Activated CD4-positive, alpha-beta T cell treated with anti-CD3 and anti-CD28 coated beads for 1 hour (primary cell): ENCODE data around the gene RTL9.
"Not testable (repeated sequence)": the region's sequence is repeated elsewhere in the genome, so short reads cannot be mapped to it uniquely, and the experiment has no call there.

Experiments
- DNase-seq: peaks from one replicate; pipeline ENCODE4 v3.0.0-alpha.2; 2020

Gene RTL9

DNA sequence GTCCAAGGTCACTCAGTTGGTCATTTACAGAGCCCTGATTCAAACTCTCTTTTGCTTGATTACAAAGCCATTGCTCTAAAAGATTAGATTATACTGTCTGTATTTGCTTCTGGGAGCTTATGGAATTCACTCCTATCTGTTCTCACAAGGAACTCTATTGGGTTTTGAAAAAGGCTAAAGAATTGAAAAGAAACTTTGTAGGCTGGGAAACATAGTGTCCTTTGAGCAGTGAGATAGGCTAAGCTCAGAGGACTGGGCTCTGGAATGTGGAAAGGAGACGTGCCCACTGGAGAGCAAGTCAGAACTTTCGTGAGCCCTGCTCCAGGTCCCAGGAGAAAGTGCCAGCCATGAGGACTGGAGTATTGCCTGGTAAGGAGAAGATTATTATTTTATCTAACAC lies at the start of gene RTL9:
Gene RTL9, plus strand, starts transcription at position 301 of the 400 bp plus-strand sequence. CDS start 91,770 bp downstream, outside the sequence.
- DNase-seq, result no peak

DNA sequence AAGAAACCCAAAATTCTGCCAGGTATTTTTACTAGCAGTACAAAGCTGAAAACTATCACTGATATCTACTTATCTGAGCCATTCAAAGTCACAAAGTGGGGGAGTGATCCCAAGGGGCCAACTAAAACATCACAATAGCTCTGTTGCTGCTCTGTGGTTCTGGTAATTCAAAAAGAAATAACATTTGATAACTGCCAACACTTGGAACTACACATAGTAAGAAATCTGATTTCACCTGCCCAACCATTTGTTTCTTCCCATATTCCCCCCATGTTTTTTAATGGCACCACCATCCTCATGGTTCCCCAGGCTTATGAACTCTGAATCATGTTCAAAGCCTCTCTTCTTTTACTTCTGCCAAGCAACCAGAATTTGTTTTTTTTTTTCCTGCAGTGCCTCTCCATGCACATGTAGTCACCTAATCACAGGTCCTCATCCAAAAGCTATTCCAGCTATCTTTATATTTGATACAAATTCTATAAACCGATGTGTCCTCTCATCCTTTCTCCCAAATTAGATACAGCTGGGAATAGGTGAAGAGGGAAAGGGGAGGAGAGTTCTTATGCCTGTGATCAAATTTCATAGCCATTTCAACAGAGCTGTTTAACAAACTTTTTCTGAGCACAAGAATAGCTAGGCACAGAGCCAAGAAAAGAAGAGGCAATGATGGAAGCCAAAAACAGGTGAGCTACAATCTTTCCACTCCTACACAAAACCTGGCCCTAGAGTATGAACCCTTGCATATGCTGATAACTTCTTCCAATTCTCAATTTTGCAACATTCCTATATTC lies 48.5 kb upstream of the RTL9 start:
- no peak for DNase-seq

DNA sequence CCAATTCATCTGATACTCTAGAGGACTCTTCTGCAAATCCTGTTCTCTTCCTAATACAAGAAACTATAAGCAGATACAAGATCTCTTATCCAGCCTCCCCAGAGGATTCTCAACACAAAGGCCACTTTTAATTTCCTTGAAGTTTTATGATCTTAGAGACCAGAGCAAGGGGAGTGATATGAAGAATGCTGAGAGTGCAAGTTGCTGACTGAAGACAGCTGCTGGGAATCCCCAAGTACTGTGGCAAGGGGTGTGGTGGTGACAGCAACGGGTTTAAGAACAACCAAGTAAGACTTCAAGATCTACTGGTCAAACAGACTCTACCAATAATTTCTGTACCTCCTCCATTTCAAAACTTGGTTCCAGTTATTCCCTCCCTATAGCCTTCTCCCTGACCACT lies 47.8 kb upstream of the RTL9 start:
- peak; percentile 7 for DNase-seq

DNA sequence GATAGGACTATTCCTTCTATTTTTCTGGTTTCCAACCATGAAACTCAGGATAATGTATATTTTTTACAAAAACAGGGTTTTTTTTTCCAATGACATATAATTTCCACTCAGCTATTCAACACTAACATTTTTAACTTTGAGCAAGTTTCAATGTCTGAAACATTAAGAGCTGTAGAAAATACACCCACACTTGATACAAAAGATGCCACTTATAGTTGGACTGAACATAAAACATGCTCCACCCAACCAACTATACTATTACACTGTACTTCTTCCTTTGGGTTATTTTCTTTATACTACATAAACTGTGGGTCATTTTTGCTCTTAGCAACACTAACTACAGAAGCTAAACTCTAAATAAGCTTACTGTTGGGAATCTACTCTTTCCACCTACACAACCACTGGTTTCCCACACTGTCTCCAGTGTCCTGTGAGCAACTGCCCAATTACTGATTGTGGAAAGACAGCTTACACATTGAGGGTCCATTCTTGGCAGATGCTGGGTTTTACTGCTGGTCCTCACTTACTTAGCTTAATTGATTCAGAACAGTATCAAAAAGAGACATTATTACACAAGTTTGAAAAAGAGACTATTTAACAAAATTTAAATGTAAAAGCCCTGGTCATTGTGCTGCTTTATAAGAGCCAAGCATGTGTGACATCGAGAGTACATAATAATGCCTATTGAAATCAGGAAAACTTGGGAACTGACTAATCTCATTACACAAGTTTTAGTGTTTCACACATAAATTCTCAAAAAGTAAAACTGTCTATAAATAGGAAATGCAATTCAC lies 47.0 kb upstream of the RTL9 start:
- no peak for DNase-seq

DNA sequence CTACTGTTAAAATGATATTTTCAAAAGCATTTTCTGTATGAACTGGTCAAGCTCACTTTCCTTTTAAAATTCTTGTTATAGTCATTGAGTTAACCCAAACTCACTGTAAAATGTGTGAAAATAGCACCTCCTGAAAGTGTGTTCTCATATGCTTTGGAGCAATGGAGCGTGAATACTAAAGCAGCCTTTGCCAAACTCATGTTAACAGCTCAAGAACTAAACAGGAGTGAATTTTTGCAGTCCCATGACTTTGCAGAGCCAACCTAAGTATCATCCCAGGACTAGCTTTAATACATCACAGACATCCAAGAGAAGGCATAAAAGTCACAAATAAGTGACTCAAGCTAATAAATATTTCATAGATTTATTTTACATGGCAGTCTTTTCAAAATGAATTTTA lies 43.1 kb upstream of the RTL9 start:
- no peak for DNase-seq

DNA sequence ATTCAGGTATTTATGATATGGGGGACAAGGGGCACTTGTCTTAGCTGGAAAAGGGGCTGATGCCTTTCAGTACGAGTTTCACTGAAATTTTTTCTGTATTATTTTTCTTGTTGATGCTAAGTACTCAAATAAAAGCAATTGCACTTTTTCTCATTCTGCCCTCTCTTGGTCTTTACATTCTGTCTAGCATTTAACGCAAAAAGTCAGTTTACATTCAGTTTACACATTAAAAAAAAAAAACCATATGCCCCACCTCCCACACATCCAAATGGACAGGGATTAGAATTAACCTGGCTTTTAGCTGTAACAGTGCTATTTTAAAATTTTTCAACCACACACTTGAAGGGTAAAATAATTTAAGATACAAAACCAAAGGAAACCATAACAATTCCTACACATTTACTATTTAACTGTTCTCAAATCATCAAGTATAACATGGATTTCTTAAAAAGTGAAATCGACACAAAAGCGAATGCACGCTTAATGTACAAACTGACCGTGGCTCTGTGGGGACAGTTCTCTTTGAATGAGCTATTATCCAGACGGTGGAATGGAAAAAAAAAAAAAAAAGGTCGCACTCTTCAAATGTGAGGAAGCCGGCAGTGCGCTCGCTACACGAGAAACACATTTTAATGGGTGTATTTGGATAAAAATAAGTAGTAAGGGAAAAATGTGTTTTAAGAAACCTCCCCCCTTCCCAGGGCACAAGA lies 42.1 kb upstream of the RTL9 start:
- DNase-seq, result no peak

DNA sequence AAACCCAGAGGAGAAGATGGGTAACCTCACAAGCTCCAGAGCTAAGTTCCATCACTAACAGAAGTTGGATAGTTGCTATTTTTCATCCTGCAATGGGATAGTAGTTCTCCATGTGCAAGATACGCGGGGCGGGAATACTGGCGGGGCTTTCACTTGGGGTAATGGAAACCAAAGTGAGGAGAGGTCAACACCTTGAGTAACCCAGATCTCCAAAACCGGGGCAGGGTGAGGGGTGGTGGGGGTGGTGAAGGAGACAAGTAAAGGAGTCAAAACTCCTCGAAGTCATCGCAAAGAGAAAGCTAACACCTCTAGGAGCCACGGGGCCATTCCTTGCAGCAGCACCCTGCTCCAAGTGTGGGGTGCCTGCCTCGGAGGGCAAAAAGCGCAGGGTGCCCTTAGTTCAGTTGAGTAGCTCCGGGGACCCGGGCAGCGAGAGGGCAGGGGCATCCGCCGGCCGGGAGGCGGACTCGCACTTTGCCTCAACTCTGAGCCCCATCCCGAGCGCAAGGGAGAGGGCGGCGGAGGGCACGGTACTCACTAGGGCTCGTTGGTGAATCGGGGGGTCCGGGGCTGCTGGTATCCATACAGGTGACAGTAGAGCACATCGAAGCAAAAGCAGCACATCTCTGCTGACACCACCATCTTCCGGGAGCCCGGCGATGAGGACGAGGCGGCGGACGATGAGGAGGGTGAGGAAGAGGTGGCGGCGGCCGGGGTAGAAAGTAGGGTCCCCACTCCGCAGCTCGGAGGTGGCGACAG lies 41.4 kb upstream of the RTL9 start:
- DNase-seq, result peak; percentile 8

DNA sequence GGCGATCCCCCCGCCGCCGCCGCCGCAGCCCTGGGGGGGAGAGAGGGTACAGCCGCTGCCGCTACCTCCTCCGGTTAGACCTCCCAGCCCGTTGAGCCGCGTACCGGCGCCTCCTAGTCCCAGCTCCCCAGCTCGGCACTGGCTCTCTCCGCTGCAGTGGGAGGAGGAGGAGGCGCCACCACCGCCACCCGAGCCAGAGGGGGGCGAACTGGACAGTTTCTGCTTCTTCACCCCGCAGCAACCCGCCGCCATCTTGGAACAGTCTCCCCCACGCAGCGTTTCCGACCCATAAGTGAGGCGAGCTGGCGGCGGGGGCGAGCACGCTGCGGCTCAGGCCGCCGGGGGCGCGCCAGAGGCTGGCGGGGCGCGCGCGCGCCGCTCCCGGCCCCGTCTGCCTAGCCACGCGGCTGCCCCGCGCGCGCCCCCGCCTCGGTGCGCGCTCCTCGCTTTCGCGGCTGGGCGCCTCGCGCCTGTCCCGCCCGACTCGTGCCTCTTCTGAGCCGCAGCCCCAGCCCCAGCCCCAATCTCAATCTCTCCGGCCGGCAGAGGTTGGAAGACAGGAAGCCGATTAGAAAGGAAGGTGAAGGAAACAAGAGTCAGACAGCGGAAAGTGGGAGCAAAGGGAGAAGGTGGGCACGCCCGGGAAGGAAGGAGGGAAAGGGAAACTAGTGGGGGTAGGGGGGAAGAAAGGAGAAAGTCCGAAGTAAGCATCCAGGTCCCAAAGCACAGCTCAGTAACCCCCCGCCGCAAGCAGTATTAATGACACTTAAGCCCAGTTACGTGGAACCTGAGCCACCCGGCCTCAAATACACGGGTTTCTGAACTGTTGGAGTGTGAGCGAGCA lies 40.6 kb upstream of the RTL9 start, which contains the start of gene AMMECR1:
Gene AMMECR1, minus strand, starts transcription at position 266 of the 844 bp plus-strand sequence. Its CDS starts 14 bp downstream, at position 252.
- DNase-seq, result peak; percentile 66

DNA sequence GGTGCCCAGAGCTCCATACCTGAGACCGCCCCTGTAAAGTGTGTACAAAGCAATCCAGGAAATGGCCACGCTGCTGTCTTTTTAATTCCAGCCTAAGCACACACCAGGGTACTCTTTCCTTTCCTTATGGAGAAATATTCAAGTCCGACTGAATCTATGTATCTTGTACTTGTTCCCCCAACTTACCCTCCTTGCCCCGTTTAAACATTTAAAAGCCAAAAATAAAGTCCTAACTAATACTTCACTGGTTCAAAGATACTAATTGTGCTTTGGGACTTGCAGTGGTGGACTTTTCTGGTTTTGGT lies 40.0 kb upstream of the RTL9 start:
- DNase-seq, result no peak

DNA sequence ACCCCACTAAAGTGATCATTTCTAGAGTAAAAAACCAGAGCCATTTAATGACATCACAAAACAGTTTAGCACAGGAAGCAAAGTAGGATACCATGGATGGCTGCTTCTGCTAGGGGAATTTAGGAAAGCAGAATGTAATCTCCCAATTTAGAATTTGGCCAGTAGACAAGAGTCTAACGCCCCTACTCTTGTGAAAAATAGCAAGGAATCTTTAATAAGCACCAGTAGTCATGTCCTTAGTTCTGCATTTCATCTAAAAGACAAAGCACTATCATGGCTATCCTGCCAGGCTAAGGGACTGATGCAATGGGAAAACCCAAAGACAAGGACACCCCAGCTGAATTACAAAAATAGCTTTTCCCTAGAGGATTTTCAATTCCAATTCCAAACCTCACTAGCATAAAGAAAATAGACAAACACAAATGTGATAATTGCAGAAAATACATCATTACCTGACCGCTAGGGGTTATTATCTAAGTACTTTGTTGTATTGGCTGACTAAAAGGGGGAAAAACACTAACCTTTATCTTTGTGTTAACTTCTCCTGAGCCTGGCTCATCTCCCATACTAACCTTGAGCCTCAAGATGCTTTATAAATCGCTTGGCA lies 38.2 kb upstream of the RTL9 start:
- DNase-seq, result no peak

DNA sequence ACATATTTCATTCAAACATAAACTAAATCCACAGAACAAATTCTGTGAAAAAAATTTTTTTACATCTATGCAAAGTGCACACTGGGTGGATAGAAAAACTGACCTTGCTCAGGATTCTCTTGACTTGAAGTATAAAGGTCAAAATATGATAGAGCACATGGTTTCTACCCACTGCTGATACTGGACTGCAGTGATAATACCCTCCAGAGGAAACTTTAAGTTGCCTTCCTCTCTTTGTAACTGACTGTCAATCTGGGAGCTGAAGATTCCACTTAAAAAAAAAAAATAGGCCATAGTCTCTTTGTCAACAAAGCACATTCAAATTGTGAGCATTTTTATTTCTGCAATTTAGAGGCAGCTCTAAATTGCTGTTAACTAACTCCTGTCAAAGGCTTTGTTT lies 37.6 kb upstream of the RTL9 start:
- no peak for DNase-seq

DNA sequence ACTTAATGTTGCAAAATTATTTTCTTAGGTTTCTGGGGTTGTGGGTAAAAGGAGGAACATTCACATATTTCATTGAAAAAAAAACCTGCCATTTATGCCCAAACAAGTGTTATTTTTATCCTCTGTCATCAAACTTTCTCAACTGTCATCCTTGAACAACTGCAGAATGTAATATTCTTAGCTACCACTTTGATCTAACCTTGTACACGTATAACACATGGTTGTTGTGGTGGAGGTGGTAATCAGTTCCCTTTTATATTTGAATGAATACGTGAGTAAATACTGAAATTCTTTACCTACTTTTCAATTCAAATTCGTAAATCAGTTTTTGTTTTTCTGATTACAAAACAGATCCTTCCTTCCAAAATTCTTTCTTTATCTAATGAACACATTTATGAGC lies 37.0 kb upstream of the RTL9 start:
- no peak for DNase-seq

DNA sequence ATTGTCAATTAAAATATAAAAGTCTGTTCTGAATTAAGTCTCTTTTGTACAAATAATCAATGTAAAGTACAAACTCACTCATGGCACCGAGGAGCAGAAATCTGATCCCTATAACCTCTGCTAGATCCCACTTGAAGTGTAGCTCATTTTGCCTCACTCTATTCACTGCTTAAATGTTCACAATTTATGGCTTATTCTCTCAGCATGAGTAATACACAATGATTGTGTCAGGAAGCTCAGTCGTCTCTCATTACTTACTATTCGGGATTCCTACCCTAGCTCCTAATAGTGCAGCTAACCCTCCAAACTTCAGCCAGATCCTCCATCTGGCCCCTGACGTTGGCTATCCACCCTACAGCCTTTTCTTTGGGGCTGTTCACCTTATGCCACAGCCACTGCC lies 36.0 kb upstream of the RTL9 start:
- no peak for DNase-seq

DNA sequence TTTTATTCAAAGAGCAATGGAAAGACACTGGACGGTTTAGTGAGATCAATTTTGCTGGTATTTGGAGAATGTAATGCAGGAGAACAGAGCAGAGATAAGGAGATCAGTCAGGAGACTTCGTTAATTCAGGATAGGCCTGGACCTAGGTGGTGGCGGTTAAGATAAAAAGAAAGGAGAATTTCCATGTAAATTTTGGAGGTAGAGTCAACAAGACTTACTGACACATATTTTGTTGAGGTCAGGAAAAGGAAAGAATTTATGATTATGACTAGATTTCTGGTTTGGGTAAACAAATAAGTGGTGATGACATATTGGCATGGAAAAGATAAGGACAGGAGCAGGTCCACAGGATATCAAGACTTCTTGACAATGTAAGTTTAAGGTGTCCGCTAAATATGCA lies 31.9 kb upstream of the RTL9 start:
- DNase-seq, result no peak

DNA sequence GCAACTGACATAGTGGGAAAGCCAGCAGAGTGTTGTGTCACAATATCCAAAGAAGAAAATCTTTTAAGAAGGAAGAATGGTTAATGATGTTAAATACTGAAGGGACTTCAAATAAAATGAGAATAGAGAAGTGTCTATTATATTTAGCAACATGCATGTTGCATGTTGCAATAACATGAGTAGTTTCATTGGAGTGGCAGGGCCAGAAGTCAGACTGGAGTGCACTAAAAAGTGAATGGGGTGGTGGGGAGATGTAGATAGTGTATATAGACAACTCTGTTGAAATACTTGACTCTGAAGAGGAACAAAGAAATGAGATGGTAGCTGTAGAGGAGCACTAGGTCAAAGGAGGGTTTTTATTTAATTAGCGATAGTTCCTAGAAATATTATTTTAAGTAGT lies 31.3 kb upstream of the RTL9 start:
- DNase-seq, result no peak

DNA sequence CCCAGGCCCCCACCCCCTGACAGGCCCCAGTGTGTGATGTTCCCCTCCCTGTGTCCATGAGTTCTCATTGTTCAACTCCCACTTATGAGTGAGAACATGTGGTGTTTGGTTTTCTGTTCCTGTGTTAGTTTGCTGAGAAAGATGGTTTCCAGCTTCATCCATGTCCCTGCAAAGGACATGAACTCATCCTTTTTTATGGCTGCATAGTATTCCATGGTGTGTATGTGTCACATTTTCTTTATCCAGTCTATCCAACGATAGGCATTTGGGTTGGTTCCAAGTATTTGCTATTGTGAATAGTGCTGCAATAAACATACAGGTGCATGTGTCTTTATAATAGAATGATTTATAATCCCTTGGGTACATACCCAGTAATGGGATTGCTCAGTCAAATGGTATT lies 30.0 kb upstream of the RTL9 start:
- DNase-seq, result not testable (repeated sequence)

DNA sequence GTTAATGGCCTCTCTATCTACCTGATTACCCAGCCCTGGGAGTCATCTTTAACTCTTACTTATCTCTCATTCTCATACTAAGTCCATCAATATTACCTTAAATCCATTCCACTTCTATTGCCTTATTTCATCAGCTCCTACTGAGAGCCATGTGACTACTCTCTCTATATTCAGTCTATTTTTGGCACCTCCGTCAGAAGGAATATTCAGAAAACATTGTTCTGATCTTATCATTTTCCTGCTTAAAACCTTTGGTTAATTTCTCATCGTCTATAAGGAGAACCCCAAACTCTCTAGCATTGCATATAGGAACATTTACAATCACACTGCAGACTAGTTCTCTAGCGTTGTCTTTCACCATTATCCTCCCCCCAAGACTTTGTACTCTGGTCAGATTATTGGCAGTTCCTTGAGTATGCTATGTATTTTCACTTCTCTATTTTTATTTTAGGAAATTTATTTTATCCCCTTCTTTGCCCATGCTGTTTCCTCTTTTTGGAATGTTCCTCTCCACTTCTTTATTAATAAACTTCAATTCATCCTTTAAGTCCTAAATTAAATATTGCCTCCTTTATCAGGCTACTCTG lies 27.1 kb upstream of the RTL9 start:
- no peak for DNase-seq

DNA sequence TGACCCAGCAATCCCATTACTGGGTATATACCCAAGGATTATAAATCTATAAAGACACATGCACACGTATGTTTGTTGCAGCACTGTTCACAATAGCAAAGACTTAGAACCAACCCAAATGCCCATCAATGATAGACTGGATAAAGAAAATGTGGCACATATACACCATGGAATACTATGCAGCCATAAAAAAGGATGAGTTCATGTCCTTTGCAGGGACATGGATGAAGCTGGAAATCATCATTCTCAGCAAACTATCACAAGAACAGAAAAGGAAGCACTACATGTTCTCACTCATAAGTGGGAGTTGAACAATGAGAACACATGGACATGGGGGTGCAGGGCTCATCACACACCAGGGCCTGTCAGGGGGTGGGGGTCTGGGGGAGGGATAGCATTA lies 25.2 kb upstream of the RTL9 start:
- DNase-seq, result not testable (repeated sequence)

DNA sequence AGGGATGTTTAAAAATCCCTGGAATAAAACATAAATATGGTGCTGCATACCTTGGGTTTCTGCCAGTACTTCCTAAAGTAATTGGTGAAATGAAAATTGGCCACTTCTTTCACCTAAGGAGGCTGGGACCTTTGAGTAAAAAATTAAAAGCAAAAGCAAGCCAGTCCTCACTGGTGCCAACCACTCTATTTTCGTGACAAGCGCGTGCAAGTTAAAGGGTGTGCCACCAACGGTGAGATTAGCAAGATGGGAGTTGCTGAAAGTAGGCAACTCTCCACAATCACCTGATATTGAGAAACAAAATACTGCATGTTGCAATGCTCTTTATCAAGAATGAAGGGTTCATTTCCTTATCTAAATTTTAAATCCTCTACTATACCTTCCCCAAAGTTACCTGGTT lies 19.7 kb upstream of the RTL9 start:
- no peak for DNase-seq

DNA sequence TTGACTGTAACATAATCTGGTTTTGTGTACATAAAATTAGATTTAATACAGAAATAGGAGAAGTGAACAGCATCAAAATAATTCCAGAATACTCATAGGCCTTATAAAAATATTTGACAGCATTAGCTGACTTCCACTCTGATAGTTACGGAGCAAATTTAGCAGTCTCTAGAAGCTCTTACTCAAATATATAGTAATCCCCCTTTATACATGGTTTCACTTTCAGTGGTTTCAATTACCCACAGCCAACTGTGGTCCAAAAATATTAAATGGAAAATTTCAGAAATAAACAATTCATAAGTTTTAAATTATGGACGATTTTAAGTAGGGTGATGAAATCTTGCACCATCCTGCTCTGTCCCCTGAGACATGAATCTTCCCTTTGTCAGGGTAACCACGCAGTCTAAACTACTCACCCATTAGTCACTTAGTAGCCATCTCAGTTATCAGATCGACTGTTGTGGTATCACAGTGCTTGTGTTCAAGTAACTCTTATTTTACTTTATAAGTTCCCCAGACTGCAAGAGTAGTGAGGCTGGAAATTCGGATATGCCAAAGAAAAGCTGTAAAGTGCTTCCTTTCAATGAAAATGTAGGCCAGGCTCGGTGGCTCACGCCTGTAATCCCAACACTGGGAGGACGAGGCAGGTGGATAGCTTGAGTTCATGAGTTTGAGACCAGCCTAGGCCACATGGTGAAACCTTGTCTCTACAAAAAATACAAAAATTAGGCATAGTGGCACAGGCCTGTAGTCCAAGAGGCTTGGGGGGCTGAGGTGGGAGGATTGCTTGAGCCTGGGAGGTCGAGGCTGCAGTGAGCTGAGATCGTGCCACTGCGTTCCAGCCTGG lies 17.2 kb upstream of the RTL9 start:
- no peak for DNase-seq
